ENCODE measurements around the gene TMEM175.

TMEM175 gene

GRCh38 chr4:967113-968104 is 35.1 kb downstream of the TMEM175 start:
- no peak for TF ChIP-seq CTCF (IDR thresholded peaks at IDR 0.05)
- TF ChIP-seq ZFX (IDR thresholded peaks at IDR 0.05; ENCODE audit: borderline replicate concordance), result no peak
- H3K27ac ChIP-seq, result no peak overlapping the region

DNA sequence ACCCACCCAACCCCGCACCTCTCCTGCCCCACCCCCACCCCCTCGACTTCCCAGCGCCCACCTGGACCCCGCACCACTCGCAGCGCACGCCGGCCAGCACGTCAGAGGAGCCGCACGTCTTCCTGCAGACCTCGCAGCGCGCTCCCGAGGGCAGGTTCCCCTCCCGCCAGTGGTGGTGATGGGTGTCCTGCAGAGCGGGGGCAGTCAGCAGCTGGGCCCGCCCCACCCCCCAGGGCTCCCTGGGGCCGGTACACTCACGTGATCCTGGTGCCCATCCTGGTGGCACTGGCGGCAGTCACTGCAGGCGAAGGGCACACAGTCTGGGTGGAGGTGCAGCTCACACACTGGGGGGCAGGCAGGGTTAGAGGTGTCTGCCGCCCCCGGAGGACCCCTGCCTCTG is 36.0 kb downstream of the TMEM175 start:
- TF ChIP-seq CTCF (IDR thresholded peaks at IDR 0.05) (no peak), ZFX (IDR thresholded peaks at IDR 0.05; ENCODE audit: borderline replicate concordance) (no peak)
- no peak overlapping the region for H3K27ac ChIP-seq

DNA sequence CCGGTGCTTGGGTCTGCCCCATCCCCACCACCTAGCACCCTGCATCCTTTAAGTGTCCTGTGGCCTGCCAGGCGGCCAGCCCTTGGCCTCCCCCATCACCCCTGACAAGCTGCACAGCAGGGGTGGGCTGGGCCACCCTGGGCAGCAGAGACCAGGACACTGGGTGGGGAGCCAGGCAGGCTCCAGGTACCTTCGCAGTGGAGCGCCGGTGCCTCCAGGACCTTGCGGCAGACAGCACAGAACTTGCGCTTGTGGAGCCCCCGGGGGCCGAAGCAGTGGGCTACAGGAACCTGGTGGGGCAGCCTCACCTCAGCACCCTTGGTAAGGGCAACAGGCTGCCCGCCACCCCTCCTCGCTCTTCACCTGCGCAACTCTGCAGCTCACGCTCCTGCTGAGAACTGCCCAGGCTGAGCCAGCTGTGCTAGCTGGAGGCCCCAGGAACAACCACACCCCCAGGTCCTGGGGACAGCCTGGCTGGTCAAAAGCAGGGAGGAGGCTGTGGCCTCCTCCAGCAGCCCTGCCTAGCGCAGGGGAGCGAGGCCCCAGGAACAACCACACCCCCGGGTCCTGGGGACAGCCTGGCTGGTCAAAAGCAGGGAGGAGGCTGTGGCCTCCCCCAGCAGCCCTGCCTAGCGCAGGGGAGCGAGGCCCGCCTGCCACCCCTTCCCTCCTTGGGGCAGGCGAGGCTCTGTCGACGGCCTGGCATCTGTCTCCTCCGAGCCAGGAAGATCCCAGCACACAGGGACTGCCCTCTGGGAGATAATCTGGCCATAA is 36.5 kb downstream of the TMEM175 start:
- TF ChIP-seq CTCF (IDR thresholded peaks at IDR 0.05), result no peak
- no peak for TF ChIP-seq ZFX (IDR thresholded peaks at IDR 0.05; ENCODE audit: borderline replicate concordance)
- no peak overlapping the region for H3K27ac ChIP-seq

DNA sequence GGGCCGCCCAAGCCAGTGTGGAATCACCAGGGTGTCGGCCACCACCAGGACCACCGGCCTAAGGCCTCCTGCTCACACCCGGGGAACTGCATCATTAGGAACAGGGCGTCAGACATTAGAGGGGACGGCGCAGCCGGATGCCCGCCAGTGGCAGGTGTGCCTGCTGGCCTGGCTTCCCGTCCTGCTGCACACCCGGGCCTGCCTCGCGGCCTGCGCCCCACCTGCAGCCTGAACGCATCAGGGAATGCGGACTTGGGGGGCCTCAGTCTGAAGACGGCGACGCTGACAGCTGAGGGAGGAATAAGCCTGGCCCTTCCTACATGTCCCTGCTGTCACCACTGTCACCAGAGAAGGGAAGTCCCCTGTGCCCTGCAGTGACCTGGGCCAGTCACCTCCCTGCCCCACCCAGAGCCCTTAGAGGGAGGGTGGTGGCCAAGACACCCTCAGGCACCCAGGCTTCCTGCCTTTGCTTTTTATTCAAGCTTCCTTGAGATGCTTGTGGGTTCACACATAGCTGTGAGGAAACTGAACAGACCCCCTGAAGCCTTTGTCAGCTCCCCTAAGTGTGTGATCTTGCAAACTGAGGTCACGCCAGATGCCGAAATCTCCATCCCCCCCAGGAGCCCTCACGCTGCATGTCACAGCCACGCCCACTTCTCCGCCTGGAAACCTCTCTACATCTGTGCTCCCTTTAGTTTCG is 37.9 kb downstream of the TMEM175 start:
- H3K27ac ChIP-seq, result no peak overlapping the region
- no peak for TF ChIP-seq ZFX (IDR thresholded peaks at IDR 0.05; ENCODE audit: borderline replicate concordance)
- TF ChIP-seq CTCF (IDR thresholded peaks at IDR 0.05), result no peak

- H3K27ac ChIP-seq, result no peak overlapping the region
- TF ChIP-seq CTCF (IDR thresholded peaks at IDR 0.05), result no peak
- TF ChIP-seq ZFX (IDR thresholded peaks at IDR 0.05; ENCODE audit: borderline replicate concordance), result no peak
Measured at GRCh38 chr4:970854-971520, 38.7 kb downstream of the TMEM175 start.

GRCh38 chr4:971666-972500 is 39.6 kb downstream of the TMEM175 start:
- no peak overlapping the region; the same call in 1 of the 2 replicates for H3K27ac ChIP-seq
- TF ChIP-seq ZFX (IDR thresholded peaks at IDR 0.05; ENCODE audit: borderline replicate concordance) (no peak), CTCF (IDR thresholded peaks at IDR 0.05) (no peak)
